Natural killer cell (primary cell): Measurements from ENCODE around the gene UTS2. TPM values are rescaled to one million over a fixed set of nuclear protein-coding genes. Genes with fewer than 3 reads are reported as not detected.
A peak's percentile ranks its signal among the peaks of the same experiment; 100 is the strongest.

Experiments used
- ATAC-seq, 3 donors: fragments of 150-1000 bp in 2 of 3; fragments of 200-7000 bp in 1 of 3; cut with Tn5 transposase; 1 replicate in 1 of 3; 2 replicates in 2 of 3; pipeline ENCODE4 v1.10.0; 2021; ENCODE audit warnings: mild to moderate bottlenecking in 2 of 3, moderate library complexity in 2 of 3
- DNase-seq, 2 donors: peaks; one replicate each; pipeline versions ENCODE4 v3.0.0 to v3.0.0-alpha.2; 2013 to 2021; ENCODE audit warnings: mixed read lengths in 1 of 2
- H3K27ac ChIP-seq: one replicate; pipeline ENCODE4 v1.5.1; 2013; ENCODE audit warnings: mild to moderate bottlenecking, low read length
- H3K27me3 ChIP-seq: one replicate; pipeline ENCODE4 v1.6.1; 2013; ENCODE audit warnings: low read length; ENCODE audit not compliant: control insufficient read depth, insufficient read depth
- H3K36me3 ChIP-seq: one replicate; pipeline ENCODE4 v1.6.1; 2013; ENCODE audit warnings: low read length; ENCODE audit not compliant: control insufficient read depth, insufficient read depth
- H3K4me1 ChIP-seq: one replicate; pipeline ENCODE4 v1.6.1; 2013; ENCODE audit warnings: low read length; ENCODE audit not compliant: control insufficient read depth, insufficient read depth
- H3K4me3 ChIP-seq: one replicate; pipeline ENCODE4 v1.5.1; 2013; ENCODE audit warnings: low read length
- H3K9me3 ChIP-seq: one replicate; pipeline ENCODE4 v1.6.1; 2013; ENCODE audit warnings: low read length; ENCODE audit not compliant: control insufficient read depth, insufficient read depth
- H3K27ac Mint-ChIP-seq, 2 donors: one replicate each; pipeline ENCODE4 v1.8.0; 2022; ENCODE audit warnings: mild to moderate bottlenecking in 2 of 2, mixed read lengths in 2 of 2, moderate library complexity in 1 of 2
- H3K27me3 Mint-ChIP-seq, 2 donors: one replicate each; pipeline ENCODE4 v1.8.0; 2022; ENCODE audit warnings: low read depth in 2 of 2, mixed read lengths in 2 of 2
- H3K36me3 Mint-ChIP-seq: one replicate; pipeline ENCODE4 v1.8.0; 2022; ENCODE audit warnings: mixed read lengths
- H3K4me1 Mint-ChIP-seq, 2 donors: one replicate each; pipeline ENCODE4 v1.8.0; 2022; ENCODE audit warnings: mixed read lengths in 2 of 2
- H3K4me3 Mint-ChIP-seq: one replicate; pipeline ENCODE4 v1.8.0; 2022; ENCODE audit warnings: mild to moderate bottlenecking, moderate library complexity, mixed read lengths
- H3K9me3 Mint-ChIP-seq, 2 donors: one replicate each; pipeline ENCODE4 v1.8.0; 2022; ENCODE audit warnings: mixed read lengths in 2 of 2
- WGBS: methylation state at CpG from one replicate; pipeline ENCODE4 v1.1.7; 2013; ENCODE audit warnings: missing lambda C conversion rate; ENCODE audit not compliant: insufficient coverage; 5-methylcytosine and 5-hydroxymethylcytosine counted together
- intact Hi-C: fragments of 100-400 bp; cut with micrococcal nuclease; formaldehyde crosslinking; loops from one replicate; pipeline ENCODE4 v1.14.2; 2022
- total RNA-seq, 4 donors: library from RNA; stranded (reverse); fragments of 120-200 nt in 1 of 4; gene quantifications; one replicate each; pipeline versions ENCODE4 v1.2.3 to v1.2.4, GENCODE V29; 2013 to 2022
- TF ChIP-seq, protein P1 (sequence below): fragments of 200-600 bp; IDR thresholded peaks from one replicate; pipeline ENCODE4 v1.8.0; 2022; ENCODE audit warnings: antibody characterized with exemption

UTS2 gene
- total RNA-seq, 3 donors from 2014 or later (not counting 1 experiment from before 2014, with no cell fraction given) = 3.9 to 7.7 (median 7.5) TPM

DNA sequence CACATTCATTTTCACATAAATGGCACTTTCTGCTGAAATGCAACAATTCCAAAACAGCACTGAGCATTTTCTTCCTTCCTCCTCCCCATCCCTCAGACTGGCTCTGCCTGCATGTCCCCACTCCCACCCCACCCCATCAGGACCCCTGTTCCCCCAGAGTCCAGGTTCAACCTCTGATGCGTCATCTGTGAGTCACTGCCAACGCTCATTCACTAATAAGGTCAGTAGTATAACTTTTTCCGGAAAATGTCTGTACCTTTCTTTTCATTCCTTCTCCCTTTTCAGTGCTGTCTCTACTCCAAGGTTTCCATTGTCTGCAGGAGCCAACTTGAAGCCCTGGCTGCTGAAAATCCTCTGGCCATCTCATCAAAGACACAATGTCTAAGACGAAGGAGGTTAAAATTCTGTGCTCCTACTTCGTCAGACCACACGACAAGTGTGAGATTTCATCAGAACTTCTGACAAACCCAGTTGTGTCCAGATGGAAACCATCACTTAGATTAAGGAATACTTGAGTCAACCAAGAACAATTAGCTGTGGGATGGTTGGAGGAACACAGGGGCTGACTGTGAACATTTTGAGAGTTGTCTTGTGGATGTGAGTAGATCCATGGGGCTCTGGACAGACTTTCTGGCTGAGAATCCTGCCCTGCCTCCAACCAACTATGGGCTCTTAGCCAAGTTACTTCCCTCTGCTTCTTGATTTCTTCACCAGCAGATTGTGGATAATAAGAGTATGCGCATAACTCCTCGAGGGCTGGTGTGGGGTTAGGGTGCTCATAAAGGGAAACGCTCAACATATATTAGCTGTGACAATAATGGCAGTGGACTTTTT lies 35.6 kb upstream of the UTS2 start:
- Histone ChIP-seq H3K9me3 (no peaks in the 10 kb centered on the region), H3K36me3 (no peaks in the 10 kb centered on the region), H3K27ac (no peak overlapping the region), H3K4me1 (peaks cover 9% of the 10 kb centered on the region), H3K4me3 (no peak overlapping the region), H3K27me3 (no peaks in the 10 kb centered on the region)
- 91% methylated on average over 9 of the region's 9 CpGs for WGBS
- Mint-ChIP-seq H3K4me1 (peaks cover 0 to 30% of the 10 kb centered on the region in 2 donors), H3K27ac (no peak overlapping the region), H3K4me3 (no peak overlapping the region), H3K9me3 (peaks cover 0 to 6% of the 10 kb centered on the region in 2 donors), H3K36me3 (no peaks in the 10 kb centered on the region), H3K27me3 (peaks cover 7 to 15% of the 10 kb centered on the region in 2 donors)
- DNase-seq = no peak
- TF ChIP-seq, protein P1, sequence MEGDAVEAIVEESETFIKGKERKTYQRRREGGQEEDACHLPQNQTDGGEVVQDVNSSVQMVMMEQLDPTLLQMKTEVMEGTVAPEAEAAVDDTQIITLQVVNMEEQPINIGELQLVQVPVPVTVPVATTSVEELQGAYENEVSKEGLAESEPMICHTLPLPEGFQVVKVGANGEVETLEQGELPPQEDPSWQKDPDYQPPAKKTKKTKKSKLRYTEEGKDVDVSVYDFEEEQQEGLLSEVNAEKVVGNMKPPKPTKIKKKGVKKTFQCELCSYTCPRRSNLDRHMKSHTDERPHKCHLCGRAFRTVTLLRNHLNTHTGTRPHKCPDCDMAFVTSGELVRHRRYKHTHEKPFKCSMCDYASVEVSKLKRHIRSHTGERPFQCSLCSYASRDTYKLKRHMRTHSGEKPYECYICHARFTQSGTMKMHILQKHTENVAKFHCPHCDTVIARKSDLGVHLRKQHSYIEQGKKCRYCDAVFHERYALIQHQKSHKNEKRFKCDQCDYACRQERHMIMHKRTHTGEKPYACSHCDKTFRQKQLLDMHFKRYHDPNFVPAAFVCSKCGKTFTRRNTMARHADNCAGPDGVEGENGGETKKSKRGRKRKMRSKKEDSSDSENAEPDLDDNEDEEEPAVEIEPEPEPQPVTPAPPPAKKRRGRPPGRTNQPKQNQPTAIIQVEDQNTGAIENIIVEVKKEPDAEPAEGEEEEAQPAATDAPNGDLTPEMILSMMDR = no peak
- no peak for ATAC-seq
- intact Hi-C loops = no loop called here

GRCh38 chr1:7886405-7886745 lies 33.5 kb upstream of the UTS2 start:
- Mint-ChIP-seq H3K36me3 (no peaks in the 10 kb centered on the region), H3K9me3 (peaks cover 0 to 6% of the 10 kb centered on the region in 2 donors), H3K4me3 (no peak overlapping the region), H3K27me3 (peaks cover 7 to 15% of the 10 kb centered on the region in 2 donors), H3K4me1 (peaks cover 0 to 21% of the 10 kb centered on the region in 2 donors), H3K27ac (no peak overlapping the region)
- H3K36me3 ChIP-seq = no peaks in the 10 kb centered on the region
- DNase-seq (no peak), ATAC-seq (no peak)
- no peak overlapping the region for H3K4me3 ChIP-seq
- H3K9me3 ChIP-seq = no peaks in the 10 kb centered on the region
- H3K27ac ChIP-seq = no peak overlapping the region
- intact Hi-C loops = no loop called here
- no peaks in the 10 kb centered on the region for H3K27me3 ChIP-seq
- 90% methylated on average over 7 of the region's 7 CpGs for WGBS
- peaks cover 3% of the 10 kb centered on the region for H3K4me1 ChIP-seq
- TF ChIP-seq, protein P1 = no peak

DNA sequence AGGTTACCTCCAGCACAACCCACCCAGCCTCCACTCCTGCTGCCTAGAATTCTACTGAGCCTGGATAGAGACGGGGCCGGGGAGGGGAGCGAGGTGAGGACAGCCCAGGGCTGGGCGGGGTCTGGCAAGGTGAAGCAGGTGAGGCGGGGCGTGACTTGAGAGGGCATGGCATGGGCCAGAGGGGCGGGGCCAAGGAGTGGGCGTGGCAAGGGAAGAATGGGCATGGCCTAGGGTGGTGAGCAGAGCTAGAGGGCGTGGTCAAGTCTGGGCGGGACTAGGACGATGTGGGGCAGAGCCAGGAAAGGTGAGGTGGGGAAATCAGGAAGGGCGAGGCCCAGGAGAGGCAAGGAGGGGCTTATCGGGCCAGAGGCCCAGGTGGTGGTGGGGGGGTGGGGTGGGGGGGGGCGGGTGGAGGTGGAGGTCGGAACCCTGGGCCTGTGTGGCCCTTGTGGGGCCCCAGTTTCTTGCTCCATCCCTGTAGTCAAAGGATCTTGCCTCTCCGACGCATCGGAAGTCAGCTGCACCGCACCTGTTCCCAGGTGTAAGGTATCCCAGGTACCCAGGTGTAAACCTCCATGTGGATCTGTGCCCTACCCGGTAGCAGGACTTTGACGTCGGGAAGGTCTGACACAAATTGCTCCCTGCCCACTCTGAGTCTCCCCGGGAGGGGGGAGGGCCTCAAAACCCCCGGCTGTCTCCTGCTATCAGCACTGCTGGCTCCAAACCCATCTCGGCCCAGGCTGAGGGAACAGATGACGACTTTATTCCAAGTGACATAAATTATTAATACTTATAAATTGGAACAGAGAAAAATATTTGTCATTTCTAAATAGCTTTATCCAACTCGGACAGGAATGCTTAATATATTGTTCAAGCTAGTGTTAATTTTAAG lies 32.9 kb upstream of the UTS2 start:
- H3K4me3 ChIP-seq = no peak overlapping the region
- WGBS = 38% methylated on average over 20 of the region's 27 CpGs
- Mint-ChIP-seq H3K27me3 (peaks cover 7 to 15% of the 10 kb centered on the region in 2 donors), H3K4me3 (no peak overlapping the region), H3K9me3 (peaks cover 0 to 6% of the 10 kb centered on the region in 2 donors), H3K4me1 (peaks cover 0 to 15% of the 10 kb centered on the region in 2 donors), H3K27ac (no peak overlapping the region), H3K36me3 (no peaks in the 10 kb centered on the region)
- no peaks in the 10 kb centered on the region for H3K9me3 ChIP-seq
- no peak overlapping the region for H3K27ac ChIP-seq
- intact Hi-C loops = no loop called here
- TF ChIP-seq, protein P1 = no peak
- peaks cover 3% of the 10 kb centered on the region for H3K4me1 ChIP-seq
- H3K27me3 ChIP-seq = no peaks in the 10 kb centered on the region
- no peaks in the 10 kb centered on the region for H3K36me3 ChIP-seq
- DNase-seq (peak in 1 of 2 donors; percentile 25), ATAC-seq (peak in 1 of 3 donors; percentile 59)
